K562 (cell line): ENCODE measurements around the gene UBA1. TPM values are rescaled to one million over a fixed set of nuclear protein-coding genes. Genes with fewer than 3 reads are reported as not detected.

Experiments
- ATAC-seq: fragments of 200-7000 bp; cut with Tn5 transposase; 3 replicates; pipeline ENCODE4 v1.9.1; 2020; ENCODE audit warnings: moderate library complexity
- BruUV-seq: library from RNA; stranded (reverse); fragments of 400-500 nt; replicated peaks from 2 replicates; lab custom pipeline; 2021; lab: Mats Ljungman, UMichigan
- CTCF ChIA-PET: fragments of 300-600 bp; formaldehyde crosslinking; extraction: SDS; loops from one replicate; lab custom pipeline; 2021; ENCODE audit warnings: low intra/inter-chr PET ratio; lab: Yijun Ruan, JAX
- POLR2A ChIA-PET: fragments of 300-600, 350-650 bp; sonication (Branson Sonifier 250); formaldehyde crosslinking; extraction: SDS; loops from one replicate; lab custom pipeline; 2021; ENCODE audit warnings: antibody characterized with exemption, inconsistent platforms; lab: Yijun Ruan, JAX
- DNase-seq, 4 experiments: peaks; one replicate each; pipeline versions ENCODE4 v3.0.0 to v3.0.0-alpha.2; 2011 to 2018; ENCODE audit warnings: low spot score in 3 of 4, mixed read lengths in 3 of 4; ENCODE audit errors: extremely low read depth in 1 of 4
- FAIRE-seq: peaks from 2 replicates; lab custom pipeline; 2011; peaks lifted over from hg19 to GRCh38; lab: Jason Lieb, UNC
- H2AFZ ChIP-seq: 2 replicates; pipeline ENCODE4 v1.6.0; 2011; ENCODE audit warnings: low read depth, low read length, control low read depth, inconsistent platforms
- H3K27ac ChIP-seq: fragments of 200-600 bp; 3 replicates; pipeline ENCODE4 v1.8.0; 2011; ENCODE audit warnings: low read depth, mild to moderate bottlenecking, control low read depth, inconsistent platforms, low read length, moderate library complexity, mixed read lengths; ENCODE audit errors: extremely low read depth
- H3K27me3 ChIP-seq, 2 experiments: fragments of 300-600 bp in 1 of 2; 2 replicates in 1 of 2; 3 replicates in 1 of 2; pipeline versions ENCODE4 v1.6.0 to v1.8.0; 2011; ENCODE audit warnings: inconsistent platforms in 2 of 2, low read length in 2 of 2, mild to moderate bottlenecking in 1 of 2, mixed read lengths in 1 of 2, moderate library complexity in 1 of 2; ENCODE audit not compliant: control insufficient read depth in 2 of 2, insufficient read depth in 2 of 2
- H3K36me3 ChIP-seq: fragments of 300-600 bp; 3 replicates; pipeline ENCODE4 v1.8.0; 2011; ENCODE audit warnings: mild to moderate bottlenecking, low read length, inconsistent platforms; ENCODE audit not compliant: control insufficient read depth, insufficient read depth
- H3K4me1 ChIP-seq, 2 experiments: fragments of 200-600 bp in 1 of 2; replicated peaks in 1 of 2; 2 replicates in 1 of 2; 3 replicates in 1 of 2; pipeline versions ENCODE4 v1.5.1 to v1.8.0; 2011; ENCODE audit warnings: inconsistent platforms in 2 of 2, low read length in 2 of 2, mild to moderate bottlenecking in 1 of 2, mixed read lengths in 1 of 2, moderate library complexity in 1 of 2; ENCODE audit not compliant: control insufficient read depth in 2 of 2, insufficient read depth in 2 of 2
- H3K4me2 ChIP-seq: 2 replicates; pipeline ENCODE4 v1.6.1; 2011; ENCODE audit warnings: low read length, control low read depth, inconsistent platforms, mixed read lengths; ENCODE audit not compliant: insufficient read depth
- H3K4me3 ChIP-seq: fragments of 200-600 bp; sonication (generic), shearing (Covaris generic); 2 replicates; pipeline ENCODE4 v1.5.1; 2016; ENCODE audit warnings: control low read depth, inconsistent platforms
- H3K79me2 ChIP-seq: fragments of 200-600 bp; 3 replicates; pipeline ENCODE4 v1.8.0; 2011; ENCODE audit warnings: low read length, inconsistent platforms; ENCODE audit not compliant: control insufficient read depth, insufficient read depth
- H3K9ac ChIP-seq, 2 experiments: 2 replicates each; pipeline versions ENCODE4 v1.6.0 to v1.6.1; 2011; ENCODE audit warnings: low read depth in 2 of 2, low read length in 2 of 2, control low read depth in 1 of 2, inconsistent platforms in 1 of 2, mild to moderate bottlenecking in 1 of 2, mixed read lengths in 1 of 2; ENCODE audit not compliant: insufficient read depth in 1 of 2
- H3K9me1 ChIP-seq: one replicate; pipeline ENCODE4 v1.6.0; 2011; ENCODE audit warnings: inconsistent platforms, mild to moderate bottlenecking, low read length, moderate library complexity; ENCODE audit not compliant: control insufficient read depth, insufficient read depth
- H3K9me3 ChIP-seq: replicated peaks from 2 replicates; pipeline ENCODE4 v1.5.1; 2011; ENCODE audit warnings: low read depth, low read length, inconsistent platforms; ENCODE audit not compliant: control insufficient read depth, insufficient read depth
- H4K20me1 ChIP-seq: replicated peaks from 2 replicates; pipeline ENCODE4 v1.6.1; 2011; ENCODE audit warnings: low read length, inconsistent platforms, mixed read lengths; ENCODE audit not compliant: control insufficient read depth, insufficient read depth
- MTF1 ChIP-seq: fragments of 250-450 bp; sonication (Bioruptor Pico); IDR thresholded peaks from 2 replicates; pipeline ENCODE4 v1.9.0; 2021; ENCODE audit warnings: moderate library complexity, mild to moderate bottlenecking, inconsistent platforms, borderline replicate concordance
- SAFB2 ChIP-seq: fragments of 200-400 bp; formaldehyde crosslinking; IDR thresholded peaks from 2 replicates; pipeline ENCODE4 v1.6.1; 2018; ENCODE audit warnings: borderline replicate concordance, low read length, low read depth, moderate library complexity; ENCODE audit not compliant: severe bottlenecking
- ZNF518B ChIP-seq: fragments of 250-450 bp; sonication (Bioruptor Pico); IDR thresholded peaks from 2 replicates; pipeline ENCODE4 v1.5.0; 2021; ENCODE audit warnings: mild to moderate bottlenecking, moderate library complexity
- WGBS: fragments of 100-300 bp; shearing (Covaris generic); methylation state at CpG from one replicate; pipeline ENCODE4 v1.1.6; 2016; ENCODE audit warnings: low coverage, mixed read lengths; ENCODE audit not compliant: insufficient coverage; ENCODE audit errors: missing lambda C conversion rate; 5-methylcytosine and 5-hydroxymethylcytosine counted together
- in situ Hi-C: fragments of 300-500 bp; cut with MboI; formaldehyde crosslinking; loops from 4 replicates; pipeline ENCODE4 v1.15.0; 2018; ENCODE audit warnings: inconsistent platforms, mixed read lengths
- intact Hi-C: fragments of 100-400 bp; cut with micrococcal nuclease; formaldehyde crosslinking; loops from 2 replicates; pipeline ENCODE4 v1.14.2; 2022
- polyA plus RNA-seq, 8 experiments: library from polyadenylated mRNA; depleted of rRNA in 4 of 8; stranded (reverse) in 5 of 8; unstranded in 3 of 8; fragments of >200 nt; fragmentation: Nextera tagmentation in 2 of 8; fragmentation: Illumina TruSeq in 1 of 8; extraction: Ambion mirVana in 2 of 8; extraction: Trizol in 1 of 8; gene quantifications; 2 replicates each; pipeline versions ENCODE4 v1.2.1 to v1.2.3, GENCODE V29; 2011 to 2014; ENCODE audit warnings: inconsistent platforms in 1 of 8, missing spikeins in 1 of 8
- total RNA-seq, 7 experiments: library from RNA; depleted of rRNA in 6 of 7; stranded (reverse); fragments of >200 nt in 6 of 7; fragmentation: Illumina TruSeq in 2 of 7; extraction: Trizol in 2 of 7; gene quantifications; 2 replicates each; pipeline versions ENCODE4 v1.2.1 to v1.2.3, GENCODE V29; 2011 to 2021; ENCODE audit warnings: low replicate concordance in 1 of 7
- TF ChIP-seq, protein P1 (sequence below): fragments of 250-450 bp; sonication (Bioruptor Pico); IDR thresholded peaks from 2 replicates; pipeline ENCODE4 v1.4.0; 2020
- TF ChIP-seq, protein P2 (sequence below): fragments of 250-450 bp; sonication (Bioruptor Pico); IDR thresholded peaks from 2 replicates; pipeline ENCODE4 v1.4.0; 2020; ENCODE audit warnings: mild to moderate bottlenecking

The UBA1 gene
- total and polyA plus RNA-seq, 9 of the 15 experiments (the other 6 are each of a cell fraction or from before 2014, with no cell fraction given) = 32.0 to 174 (median 93.6) TPM

GRCh38 chrX:47239898-47240545, 46.4 kb downstream of the UBA1 start:
- Histone ChIP-seq H3K9ac (no peak overlapping the region), H3K79me2 (peaks cover 14% of the 10 kb centered on the region), H3K27ac (no peak overlapping the region)
- no peak for ATAC-seq
- in situ Hi-C loops = no loop called here
- POLR2A ChIA-PET = no interaction called here
- no peak for FAIRE-seq
- no peak for TF ChIP-seq MTF1 (CRISPR knock-in tag)
- TF ChIP-seq, protein P1, sequence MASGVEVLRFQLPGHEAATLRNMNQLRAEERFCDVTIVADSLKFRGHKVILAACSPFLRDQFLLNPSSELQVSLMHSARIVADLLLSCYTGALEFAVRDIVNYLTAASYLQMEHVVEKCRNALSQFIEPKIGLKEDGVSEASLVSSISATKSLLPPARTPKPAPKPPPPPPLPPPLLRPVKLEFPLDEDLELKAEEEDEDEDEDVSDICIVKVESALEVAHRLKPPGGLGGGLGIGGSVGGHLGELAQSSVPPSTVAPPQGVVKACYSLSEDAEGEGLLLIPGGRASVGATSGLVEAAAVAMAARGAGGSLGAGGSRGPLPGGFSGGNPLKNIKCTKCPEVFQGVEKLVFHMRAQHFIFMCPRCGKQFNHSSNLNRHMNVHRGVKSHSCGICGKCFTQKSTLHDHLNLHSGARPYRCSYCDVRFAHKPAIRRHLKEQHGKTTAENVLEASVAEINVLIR (CRISPR knock-in tag) = no peak
- TF ChIP-seq, all 486 proteins: peak for 0
- intact Hi-C loops = no loop called here
- Histone ChIP-seq H3K9me1 (no peaks in the 10 kb centered on the region), H2AFZ (no peak overlapping the region), H3K4me1 (no peaks in the 10 kb centered on the region), H4K20me1 (no peaks in the 10 kb centered on the region), H3K9me3 (no peaks in the 10 kb centered on the region), H3K36me3 (no peaks in the 10 kb centered on the region; the same call in 2 of the 3 replicates), H3K27me3 (no peaks in the 10 kb centered on the region; a peak in 1 of 5 replicates), H3K4me2 (no peak overlapping the region), H3K4me3 (no peak overlapping the region)
- CTCF ChIA-PET = no interaction called here
- no TSS peak for BruUV-seq
- WGBS = 46% methylated on average over 6 of the region's 12 CpGs
- DNase-seq = no peak

- H3K9me1 ChIP-seq = no peaks in the 10 kb centered on the region
- no peak overlapping the region for H2AFZ ChIP-seq
- H3K27ac ChIP-seq = no peak overlapping the region
- H3K9ac ChIP-seq = no peak overlapping the region
- ATAC-seq (no peak), DNase-seq (no peak), FAIRE-seq (no peak)
- POLR2A ChIA-PET = interaction anchor here (0.7 kb wide), 1 partner anchor 289 kb away, joined by 3 read pairs; no protein-coding TSS in a partner anchor
- in situ Hi-C loops = no loop called here
- WGBS = 88% methylated on average over 5 of the region's 7 CpGs
- CTCF ChIA-PET = no interaction called here
- no peaks in the 10 kb centered on the region; a peak in 1 of 5 replicates for H3K27me3 ChIP-seq
- peaks cover 8% of the 10 kb centered on the region; the same call in 1 of the 3 replicates for H3K79me2 ChIP-seq
- H3K9me3 ChIP-seq = no peaks in the 10 kb centered on the region
- H3K4me1 ChIP-seq = no peaks in the 10 kb centered on the region
- no TSS peak for BruUV-seq
- no peak overlapping the region for H3K4me2 ChIP-seq
- H3K36me3 ChIP-seq = no peaks in the 10 kb centered on the region; the same call in 2 of the 3 replicates
- intact Hi-C loops = no loop called here
- H4K20me1 ChIP-seq = no peaks in the 10 kb centered on the region
- no peak overlapping the region for H3K4me3 ChIP-seq
- TF ChIP-seq, protein P2, sequence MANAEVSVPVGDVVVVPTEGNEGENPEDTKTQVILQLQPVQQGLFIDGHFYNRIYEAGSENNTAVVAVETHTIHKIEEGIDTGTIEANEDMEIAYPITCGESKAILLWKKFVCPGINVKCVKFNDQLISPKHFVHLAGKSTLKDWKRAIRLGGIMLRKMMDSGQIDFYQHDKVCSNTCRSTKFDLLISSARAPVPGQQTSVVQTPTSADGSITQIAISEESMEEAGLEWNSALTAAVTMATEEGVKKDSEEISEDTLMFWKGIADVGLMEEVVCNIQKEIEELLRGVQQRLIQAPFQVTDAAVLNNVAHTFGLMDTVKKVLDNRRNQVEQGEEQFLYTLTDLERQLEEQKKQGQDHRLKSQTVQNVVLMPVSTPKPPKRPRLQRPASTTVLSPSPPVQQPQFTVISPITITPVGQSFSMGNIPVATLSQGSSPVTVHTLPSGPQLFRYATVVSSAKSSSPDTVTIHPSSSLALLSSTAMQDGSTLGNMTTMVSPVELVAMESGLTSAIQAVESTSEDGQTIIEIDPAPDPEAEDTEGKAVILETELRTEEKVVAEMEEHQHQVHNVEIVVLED (CRISPR knock-in tag) = no peak
- TF ChIP-seq ZNF518B (no peak), SAFB2 (no peak)
These were observed 47.0 kb downstream of the UBA1 start for GRCh38 chrX:47240619-47241018.
